ENCODE data around the gene ZNF594.

DNA sequence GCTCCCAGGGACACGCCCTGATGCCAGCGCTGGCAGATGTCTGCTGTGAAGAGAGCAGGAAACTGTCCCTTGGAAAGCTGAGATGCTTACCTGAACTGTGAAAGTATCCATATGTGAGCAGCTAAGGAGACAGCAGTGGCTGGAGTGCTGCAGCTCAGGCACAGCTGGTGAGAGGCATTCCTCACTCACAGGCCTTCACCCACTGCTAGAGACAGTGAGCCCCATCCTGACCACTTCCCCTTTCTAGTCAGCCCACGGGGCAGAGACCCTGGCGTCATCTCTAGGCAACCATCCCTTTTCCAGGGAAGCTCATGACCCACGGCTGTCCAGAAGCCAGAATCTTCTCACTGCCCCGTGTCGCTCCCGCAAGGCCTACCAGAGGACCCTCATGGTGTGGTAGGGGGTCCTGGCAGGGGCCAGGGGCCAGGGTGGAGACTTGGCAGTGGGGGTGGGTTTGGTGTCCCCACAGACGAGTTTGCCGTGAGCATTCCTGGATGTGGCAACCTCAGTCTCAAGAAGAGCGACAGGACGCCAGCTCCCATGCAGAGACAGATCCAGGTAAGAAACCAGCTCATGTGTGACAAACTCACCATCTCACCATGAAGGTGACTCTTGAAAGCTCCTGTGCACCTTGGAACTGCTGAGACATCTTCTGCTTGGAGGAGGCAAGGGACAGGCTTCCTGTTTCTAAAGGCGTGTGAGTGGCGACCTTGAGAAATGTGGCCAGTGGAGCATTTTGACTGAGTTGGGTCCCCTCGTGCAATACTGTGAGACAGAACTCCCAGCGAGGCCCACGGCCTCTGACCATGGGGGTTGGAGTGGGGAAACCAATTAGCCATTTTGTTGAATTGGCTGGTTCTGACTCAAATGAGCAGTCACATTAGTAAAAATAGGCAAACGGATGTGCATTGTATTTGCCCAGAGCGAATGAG lies 43.2 kb upstream of the ZNF594 start, which contains the start of gene SCIMP:
- TF ChIP-seq GATA3 (IDR thresholded peaks at IDR 0.05; ENCODE audit: low read depth, low read length) (no peak), GATA2 (IDR thresholded peaks at IDR 0.05; ENCODE audit: low read depth, low read length) (no peak)
